GM10248 (cell line): Measurements from ENCODE around the gene CALHM1.

Experiments used
- CTCF ChIA-PET: fragments of 300-600 bp; sonication (Branson Sonifier 250); formaldehyde crosslinking; extraction: SDS; loops from one replicate; lab custom pipeline; 2021; ENCODE audit warnings: antibody characterized with exemption; lab: Yijun Ruan, JAX
- POLR2A ChIA-PET: fragments of 350-650 bp; sonication (Branson Sonifier 250); formaldehyde crosslinking; extraction: SDS; loops from one replicate; lab custom pipeline; 2020; ENCODE audit warnings: antibody characterized with exemption; lab: Yijun Ruan, JAX
- DNase-seq: peaks from one replicate; pipeline ENCODE4 v3.0.0; 2012; ENCODE audit errors: extremely low spot score
- CTCF ChIP-seq: IDR thresholded peaks from 2 replicates; pipeline ENCODE4 v1.5.1; 2012; ENCODE audit warnings: mild to moderate bottlenecking, low read depth; ENCODE audit errors: extremely low read depth, missing control alignments, control extremely low read depth

CALHM1 gene

GRCh38 chr10:103457896-103458583 lies 660 bp downstream of the CALHM1 start:
- ChIA-PET CTCF (interaction anchor here (0.9 kb wide), 2 partner anchors 23 to 27 kb away, joined by 3 to 4 read pairs; no protein-coding TSS in a partner anchor), POLR2A (no interaction called here)
- no peak for TF ChIP-seq CTCF
- DNase-seq: no peak

GRCh38 chr10:103457176-103457712 lies 1.5 kb downstream of the CALHM1 start:
- TF ChIP-seq CTCF: no peak
- POLR2A ChIA-PET: no interaction called here
- CTCF ChIA-PET: interaction anchor here (0.9 kb wide), 3 partner anchors 8 to 28 kb away, joined by 3 to 4 read pairs (median 3); no protein-coding TSS in a partner anchor
- no peak for DNase-seq

- ChIA-PET POLR2A (no interaction called here), CTCF (interaction anchor here (1.1 to 1.6 kb wide), 3 partner anchors 20 to 29 kb away, joined by 3 to 7 read pairs (median 5); no protein-coding TSS in a partner anchor)
- TF ChIP-seq CTCF: no peak
- DNase-seq: no peak
Observed at GRCh38 chr10:103456074-103456660, 2.5 kb downstream of the CALHM1 start.

- CTCF ChIA-PET: interaction anchor here (1.1 to 1.7 kb wide), 4 partner anchors 10 to 30 kb away, joined by 3 to 7 read pairs (median 6); no protein-coding TSS in a partner anchor
- no peak for DNase-seq
- POLR2A ChIA-PET: no interaction called here
- no peak for TF ChIP-seq CTCF
Observed at GRCh38 chr10:103455235-103455634, 3.5 kb downstream of the CALHM1 start.

GRCh38 chr10:103454026-103454425 lies 4.7 kb downstream of the CALHM1 start:
- ChIA-PET CTCF (interaction anchor here (1.0 to 6.3 kb wide), 7 partner anchors 12 to 110 kb away, joined by 3 to 30 read pairs (median 7); partner anchors contain the start of gene NEURL1), POLR2A (no interaction called here)
- TF ChIP-seq CTCF: no peak
- DNase-seq: no peak

- POLR2A ChIA-PET: interaction anchor here (0.6 kb wide), 1 partner anchor 668 kb away, joined by 4 read pairs; no protein-coding TSS in a partner anchor
- no peak for DNase-seq
- no peak for TF ChIP-seq CTCF
- CTCF ChIA-PET: interaction anchor here (1.0 to 6.3 kb wide), 12 partner anchors 10 to 60 kb away, joined by 3 to 42 read pairs (median 4); partner anchors contain the start of gene NEURL1
Observed at GRCh38 chr10:103452506-103453230, 6.0 kb downstream of the CALHM1 start.
